Pancreas (tissue), 10 donors: ENCODE results near the gene ZFP57. TPM values are rescaled to one million over a fixed set of nuclear protein-coding genes. Genes with fewer than 3 reads are reported as not detected.

Experiments used
- ATAC-seq, 4 donors: fragments of 200-7000 bp; cut with Tn5 transposase; one replicate each; pipeline versions ENCODE4 v1.8.0 to v1.9.1; 2020; ENCODE audit warnings: mild to moderate bottlenecking in 4 of 4, moderate library complexity in 4 of 4
- DNase-seq, 6 donors: peaks; one replicate each; pipeline ENCODE4 v3.0.0-alpha.2; 2020
- FAIRE-seq: peaks from 2 replicates; lab custom pipeline; 2012; peaks lifted over from hg19 to GRCh38; lab: Jason Lieb, UNC
- H3K27ac ChIP-seq, 4 donors: fragments of 200-600 bp; sonication (generic); 1 replicate in 3 of 4; 2 replicates in 1 of 4; pipeline versions ENCODE4 v1.5.0 to v1.8.0; 2020
- H3K27me3 ChIP-seq, 4 donors: fragments of 200-600 bp; one replicate each; pipeline ENCODE4 v1.8.0; 2021
- H3K36me3 ChIP-seq, 3 donors: fragments of 200-600 bp; sonication (generic) in 1 of 3; one replicate each; pipeline versions ENCODE4 v1.5.0 to v1.8.0; 2020 to 2021
- H3K4me1 ChIP-seq, 3 donors: fragments of 200-600 bp; one replicate each; pipeline ENCODE4 v1.8.0; 2021
- H3K4me3 ChIP-seq, 4 donors: fragments of 200-600 bp; sonication (generic) in 2 of 4; one replicate each; pipeline versions ENCODE4 v1.5.0 to v1.8.0; 2020 to 2021
- H3K9me3 ChIP-seq, 4 donors: fragments of 200-600 bp; one replicate each; pipeline ENCODE4 v1.8.0; 2021
- WGBS, 2 donors: extraction: QIAGEN DNeasy Blood & Tissue Kit; methylation state at CpG; one replicate each; pipeline ENCODE4 v1.1.7; 2013; 5-methylcytosine and 5-hydroxymethylcytosine counted together
- intact Hi-C, 3 donors: fragments of 100-400 bp; cut with DNase I; formaldehyde crosslinking; loops; one replicate each; pipeline versions ENCODE4 v1.11.1 to v1.14.2; 2022
- polyA plus RNA-seq, 2 donors: library from polyadenylated mRNA; stranded (reverse); fragments of 200-250 nt; gene quantifications; one replicate each; pipeline ENCODE4 v1.2.3, GENCODE V29; 2013
- total RNA-seq, 6 donors: library from RNA; stranded (reverse); fragmentation: NEBNext Ultra II Directional in 4 of 6; extraction: Animal tissue kit (Norgen Biotek cat#: 25700) in 4 of 6; gene quantifications; one replicate each; pipeline versions ENCODE4 v1.2.1 to v1.2.4, GENCODE V29; 2021 to 2023
- TF ChIP-seq, protein P1 (sequence below), 4 donors: fragments of 200-600 bp; sonication (generic) in 3 of 4; IDR thresholded peaks; one replicate each; pipeline versions ENCODE4 v1.5.0 to v1.8.0; 2021; ENCODE audit warnings: antibody characterized with exemption in 4 of 4
- donor health status: healthy with polysubstance abuse.
- donor health status: DM: no; HTN: no; CAD: no; lungs with moderate emphysema.
- donor health status: DM: no; HTN: no; CAD: no.
- donor health status: control.
- donor health status: control.
- donor health status: Bipolar disorder and iron deficiency.
- donor health status: DM: yes; HTN: yes; CAD: no.
- donor health status: DM: no; HTN: no; CAD: no.
- donor health status: DM: no; HTN: no; CAD: no.
- donor health status: DM: yes; HTN: yes; CAD: no.

The ZFP57 gene
- total and polyA plus RNA-seq, 8 donors: 0.09 to 1.1 (median 0.12) TPM; not detected in 5

DNA sequence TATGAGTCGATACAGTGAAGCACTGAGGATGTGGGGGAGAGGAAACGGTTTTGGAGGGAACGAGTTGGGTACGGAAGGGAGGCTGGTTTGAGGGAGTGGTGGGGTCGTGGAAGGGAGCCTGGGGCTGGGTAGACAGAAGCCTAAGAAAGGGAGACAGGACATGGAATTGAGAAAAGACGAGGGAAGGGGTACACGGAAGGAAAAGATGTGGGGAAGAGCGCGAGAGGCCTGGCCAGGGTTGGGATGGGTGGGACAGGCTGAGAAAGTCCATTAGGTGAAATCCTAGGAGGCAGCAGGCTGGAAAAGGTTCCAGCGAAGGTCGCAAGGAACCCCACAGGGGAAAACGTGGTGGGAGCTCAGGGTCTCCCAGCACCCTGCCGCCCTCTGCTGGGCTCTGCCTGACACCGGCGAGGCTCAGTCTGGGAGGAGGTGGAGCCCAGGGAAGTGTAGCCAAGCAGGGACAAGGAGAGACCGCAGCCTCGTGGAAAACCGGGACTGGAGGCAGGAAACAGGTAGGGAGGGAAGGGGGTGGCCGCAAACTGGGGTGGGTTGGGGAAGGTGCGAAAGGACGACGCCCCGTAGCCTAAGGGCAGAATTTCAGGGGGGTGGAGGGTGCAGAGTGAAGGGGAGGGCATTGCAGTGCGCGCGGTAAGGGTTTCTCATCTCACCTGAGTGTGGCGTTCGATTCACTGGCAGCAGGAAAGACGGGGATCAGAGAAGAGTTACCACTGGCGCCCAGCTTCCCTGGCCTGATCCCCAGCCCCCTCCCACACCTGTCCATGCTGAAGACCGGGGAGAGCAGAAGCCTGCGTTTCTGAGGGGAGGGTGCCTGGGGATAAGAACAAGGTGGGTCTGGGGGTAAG, 52.3 kb downstream of the ZFP57 start:
- intact Hi-C loops: no loop called here
- H3K9me3 ChIP-seq: no peaks in the 10 kb centered on the region
- peak overlapping the region; percentile 7 to 53 (median 29) for H3K4me3 ChIP-seq
- 1 to 2% methylated on average over 32 of the region's 32 CpGs for WGBS, 2 donors
- peak overlapping the region in 1 of 4 donors; percentile 41 for H3K27ac ChIP-seq
- DNase-seq: peak; percentile 63 to 90 (median 72)
- peaks cover 3 to 12% (median 7%) of the 10 kb centered on the region in 3 donors for H3K4me1 ChIP-seq
- peak; percentile 55 to 73 (median 69) for ATAC-seq
- no peaks in the 10 kb centered on the region for H3K27me3 ChIP-seq
- FAIRE-seq: no peak
- TF ChIP-seq, protein P1, sequence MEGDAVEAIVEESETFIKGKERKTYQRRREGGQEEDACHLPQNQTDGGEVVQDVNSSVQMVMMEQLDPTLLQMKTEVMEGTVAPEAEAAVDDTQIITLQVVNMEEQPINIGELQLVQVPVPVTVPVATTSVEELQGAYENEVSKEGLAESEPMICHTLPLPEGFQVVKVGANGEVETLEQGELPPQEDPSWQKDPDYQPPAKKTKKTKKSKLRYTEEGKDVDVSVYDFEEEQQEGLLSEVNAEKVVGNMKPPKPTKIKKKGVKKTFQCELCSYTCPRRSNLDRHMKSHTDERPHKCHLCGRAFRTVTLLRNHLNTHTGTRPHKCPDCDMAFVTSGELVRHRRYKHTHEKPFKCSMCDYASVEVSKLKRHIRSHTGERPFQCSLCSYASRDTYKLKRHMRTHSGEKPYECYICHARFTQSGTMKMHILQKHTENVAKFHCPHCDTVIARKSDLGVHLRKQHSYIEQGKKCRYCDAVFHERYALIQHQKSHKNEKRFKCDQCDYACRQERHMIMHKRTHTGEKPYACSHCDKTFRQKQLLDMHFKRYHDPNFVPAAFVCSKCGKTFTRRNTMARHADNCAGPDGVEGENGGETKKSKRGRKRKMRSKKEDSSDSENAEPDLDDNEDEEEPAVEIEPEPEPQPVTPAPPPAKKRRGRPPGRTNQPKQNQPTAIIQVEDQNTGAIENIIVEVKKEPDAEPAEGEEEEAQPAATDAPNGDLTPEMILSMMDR (IDR thresholded peaks at IDR 0.05): peak; percentile 20 to 38 (median 24)
- H3K36me3 ChIP-seq: no peaks in the 10 kb centered on the region

DNA sequence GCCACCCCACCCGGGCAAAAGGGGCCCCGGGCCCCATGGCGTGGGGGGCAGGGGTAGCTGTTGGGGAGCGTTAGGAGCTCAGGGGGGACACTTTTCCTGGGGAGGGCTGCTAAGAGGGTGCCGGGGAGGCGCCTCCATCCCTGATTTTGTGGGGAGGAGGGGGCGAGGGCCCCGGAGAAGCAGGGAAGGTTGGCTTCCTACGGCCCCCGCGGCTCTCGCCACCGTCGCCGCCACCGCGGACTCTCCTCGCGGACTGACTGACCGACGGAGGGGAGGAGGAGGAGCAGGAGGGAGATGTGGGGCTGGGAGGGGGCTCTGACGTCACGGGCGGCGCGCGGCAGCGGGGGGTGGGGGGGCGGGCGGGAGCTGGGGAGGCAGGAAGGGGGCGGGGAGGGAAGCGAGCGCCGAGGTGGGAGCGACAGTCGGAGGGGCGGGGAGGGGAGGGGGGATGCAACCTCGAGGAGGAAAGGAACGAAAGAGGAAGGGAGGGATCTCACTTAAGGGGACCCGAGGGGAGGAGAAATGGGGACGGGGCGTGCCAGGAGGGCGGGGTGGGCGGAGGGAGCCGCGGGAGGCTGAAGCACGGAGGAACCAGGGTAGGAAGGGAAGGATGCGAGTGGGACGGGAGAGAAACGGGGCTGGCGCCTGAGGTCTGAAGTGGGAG, 53.1 kb downstream of the ZFP57 start:
- ATAC-seq (peak; percentile 18 to 56 (median 36)), FAIRE-seq (no peak), DNase-seq (peak; percentile 11 to 74 (median 54))
- intact Hi-C loops: no loop called here
- peak overlapping the region in 1 of 4 donors; percentile 41 for H3K27ac ChIP-seq
- WGBS, 2 donors: 0 to 2% methylated on average over 22 to 50 of the region's 51 CpGs
- no peaks in the 10 kb centered on the region for H3K27me3 ChIP-seq
- peaks cover 3 to 12% (median 7%) of the 10 kb centered on the region in 3 donors for H3K4me1 ChIP-seq
- TF ChIP-seq, protein P1 (IDR thresholded peaks at IDR 0.05): no peak
- H3K9me3 ChIP-seq: no peaks in the 10 kb centered on the region
- peak overlapping the region; percentile 7 to 53 (median 29) for H3K4me3 ChIP-seq
- H3K36me3 ChIP-seq: no peaks in the 10 kb centered on the region

DNA sequence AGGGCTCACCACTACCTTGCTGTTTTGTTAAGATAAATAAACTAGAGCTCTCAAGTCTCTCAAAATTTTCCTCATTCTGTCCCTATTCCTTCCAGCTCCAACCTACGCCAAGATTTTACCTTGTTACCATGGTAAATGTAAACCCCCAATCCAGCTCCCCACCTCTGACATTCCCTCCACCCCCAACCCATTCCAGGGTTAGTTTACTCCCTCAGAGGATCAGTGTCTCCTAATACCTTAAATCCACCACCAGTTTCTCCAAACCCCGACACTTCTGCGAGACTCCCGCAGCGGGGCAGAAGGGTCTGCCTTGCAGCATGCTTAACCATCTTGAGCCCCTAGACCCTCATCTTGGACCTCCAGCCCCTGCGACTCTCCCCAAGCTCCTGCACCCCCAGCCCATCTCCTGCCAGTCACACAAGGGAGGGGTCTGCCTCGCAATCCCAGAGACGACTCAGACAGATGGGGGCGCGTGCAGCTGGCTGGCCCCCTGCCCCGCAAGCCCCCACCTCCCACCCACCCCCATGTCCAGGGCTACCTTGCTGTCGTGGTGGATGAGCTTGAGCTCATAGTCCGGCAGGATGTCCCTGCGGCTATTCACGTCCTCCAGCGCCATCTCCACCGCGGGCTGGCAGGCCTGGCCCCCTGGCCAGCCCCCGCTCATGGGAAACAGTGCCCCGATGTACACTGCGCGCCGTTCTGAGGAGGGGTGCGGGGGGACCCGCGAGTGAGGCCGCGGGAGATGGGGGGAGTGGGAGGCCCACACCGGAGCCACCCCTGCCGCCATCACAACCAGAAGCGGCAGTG, 53.8 kb downstream of the ZFP57 start:
- peak overlapping the region in 3 of 4 donors; percentile 7 to 53 (median 38) for H3K4me3 ChIP-seq
- H3K27ac ChIP-seq: no peak overlapping the region
- no peak for FAIRE-seq

DNA sequence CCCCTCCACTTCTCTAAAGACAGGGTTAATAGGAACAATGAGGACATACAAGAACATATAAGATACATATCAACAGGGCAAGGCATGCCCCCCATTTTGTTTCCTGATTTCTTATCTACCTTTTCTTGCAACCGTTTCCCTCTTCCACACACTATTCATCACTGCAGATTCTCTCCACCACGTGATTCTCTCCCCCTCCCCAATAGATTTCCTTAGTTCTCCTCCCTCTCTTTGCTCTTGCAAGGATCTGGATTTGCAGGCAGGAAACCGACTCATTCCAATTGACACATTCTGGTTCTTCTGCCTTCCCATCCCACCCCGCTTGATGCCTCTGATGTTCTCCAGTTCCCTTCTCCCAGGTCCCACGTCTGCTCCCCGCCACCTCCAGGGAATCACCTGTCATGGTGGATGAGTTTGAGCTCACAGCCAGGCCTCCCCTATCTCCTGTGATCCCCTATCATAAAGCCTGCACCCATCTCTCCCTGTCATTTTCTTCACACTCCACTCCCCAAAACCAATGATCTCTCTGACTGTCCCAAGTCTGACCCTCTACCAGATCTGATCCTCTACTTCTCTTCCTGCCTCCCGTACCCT, 55.5 kb downstream of the ZFP57 start:
- intact Hi-C loops: no loop called here
- no peak overlapping the region for H3K4me3 ChIP-seq

More for the DNA sequence above, 53.8 kb downstream of the ZFP57 start:
- H3K27me3 ChIP-seq: no peaks in the 10 kb centered on the region
- peak in 1 of 4 donors; percentile 1 for ATAC-seq
- TF ChIP-seq, protein P1 (IDR thresholded peaks at IDR 0.05): no peak
- peak in 2 of 6 donors; percentile 28 to 72 for DNase-seq
- 15 to 20% methylated on average over 31 of the region's 31 CpGs for WGBS, 2 donors
- H3K4me1 ChIP-seq: peaks cover 2 to 11% (median 7%) of the 10 kb centered on the region in 3 donors
- no peaks in the 10 kb centered on the region for H3K36me3 ChIP-seq
- H3K9me3 ChIP-seq: no peaks in the 10 kb centered on the region
- intact Hi-C loops: no loop called here

More for the DNA sequence above, 55.5 kb downstream of the ZFP57 start:
- H3K36me3 ChIP-seq: no peaks in the 10 kb centered on the region
- H3K4me1 ChIP-seq: peaks cover 0 to 7% (median 6%) of the 10 kb centered on the region in 3 donors
- 55 to 62% methylated on average over 7 of the region's 7 CpGs for WGBS, 2 donors
- no peak overlapping the region for H3K27ac ChIP-seq
- H3K9me3 ChIP-seq: no peaks in the 10 kb centered on the region
- ATAC-seq (no peak), FAIRE-seq (no peak), DNase-seq (no peak)
- H3K27me3 ChIP-seq: no peaks in the 10 kb centered on the region
- TF ChIP-seq, protein P1 (IDR thresholded peaks at IDR 0.05): no peak
